HEK293T (cell line): Measurements from ENCODE around the gene IKZF3.
"Not testable (repeated sequence)": the region's sequence is repeated elsewhere in the genome, so short reads cannot be mapped to it uniquely, and the experiment has no call there.

Source experiments
- CTCF ChIA-PET: fragments of 350-600 bp; formaldehyde crosslinking; extraction: SDS; loops from one replicate; lab custom pipeline; 2021; ENCODE audit warnings: antibody characterized with exemption, inconsistent platforms; lab: Yijun Ruan, JAX
- POLR2A ChIA-PET: fragments of 350-600 bp; formaldehyde crosslinking; extraction: SDS; loops from one replicate; lab custom pipeline; 2020; ENCODE audit warnings: antibody characterized with exemption, inconsistent platforms; lab: Yijun Ruan, JAX
- DNase-seq: peaks from one replicate; pipeline ENCODE4 v3.0.0; 2012; ENCODE audit warnings: mixed read lengths; ENCODE audit errors: extremely low spot score
- ARNT ChIP-seq: fragments of 450-650 bp; IDR thresholded peaks from 2 replicates; pipeline ENCODE4 v1.6.1; 2017; ENCODE audit warnings: mild to moderate bottlenecking
- BHLHE40 ChIP-seq: fragments of 450-650 bp; IDR thresholded peaks from 2 replicates; pipeline ENCODE4 v1.6.1; 2016; ENCODE audit warnings: mild to moderate bottlenecking, moderate library complexity, borderline replicate concordance
- CTBP1 ChIP-seq: fragments of 450-650 bp; IDR thresholded peaks from 2 replicates; pipeline ENCODE4 v1.6.1; 2016; ENCODE audit warnings: borderline replicate concordance
- ELF4 ChIP-seq: fragments of 450-650 bp; IDR thresholded peaks from 2 replicates; pipeline ENCODE4 v1.6.1; 2017; ENCODE audit warnings: antibody characterized with exemption
- FOXA1 ChIP-seq: fragments of 450-650 bp; IDR thresholded peaks from 2 replicates; pipeline ENCODE4 v1.6.1; 2016; ENCODE audit warnings: mild to moderate bottlenecking
- FOXK2 ChIP-seq: fragments of 450-650 bp; IDR thresholded peaks from 2 replicates; pipeline ENCODE4 v1.6.1; 2016; ENCODE audit warnings: mild to moderate bottlenecking
- FOXM1 ChIP-seq: fragments of 450-650 bp; IDR thresholded peaks from 2 replicates; pipeline ENCODE4 v1.6.1; 2017; ENCODE audit warnings: mild to moderate bottlenecking, borderline replicate concordance
- HDGF ChIP-seq: fragments of 450-650 bp; IDR thresholded peaks from 2 replicates; pipeline ENCODE4 v1.6.1; 2017; ENCODE audit warnings: antibody characterized with exemption, borderline replicate concordance
- L3MBTL2 ChIP-seq: fragments of 450-650 bp; conservative IDR thresholded peaks from 2 replicates; pipeline ENCODE4 v1.6.1; 2016; ENCODE audit warnings: mild to moderate bottlenecking
- LEF1 ChIP-seq: fragments of 450-650 bp; IDR thresholded peaks from 2 replicates; pipeline ENCODE4 v1.6.1; 2017; ENCODE audit warnings: mild to moderate bottlenecking, borderline replicate concordance
- NFRKB ChIP-seq: fragments of 450-650 bp; IDR thresholded peaks from 2 replicates; pipeline ENCODE4 v1.6.1; 2016; ENCODE audit warnings: mild to moderate bottlenecking, moderate library complexity
- SP1 ChIP-seq: fragments of 450-650 bp; IDR thresholded peaks from 2 replicates; pipeline ENCODE4 v1.6.1; 2017
- SUZ12 ChIP-seq: fragments of 450-650 bp; IDR thresholded peaks from 2 replicates; pipeline ENCODE4 v1.6.1; 2016; ENCODE audit warnings: mild to moderate bottlenecking
- TARDBP ChIP-seq: fragments of 450-650 bp; IDR thresholded peaks from 2 replicates; pipeline ENCODE4 v1.6.1; 2016
- ZNF384 ChIP-seq: fragments of 450-650 bp; IDR thresholded peaks from 2 replicates; pipeline ENCODE4 v1.6.1; 2016
- TF ChIP-seq, protein P1 (sequence below): fragments of 450-650 bp; IDR thresholded peaks from 2 replicates; pipeline ENCODE4 v1.6.1; 2016

Gene IKZF3

DNA sequence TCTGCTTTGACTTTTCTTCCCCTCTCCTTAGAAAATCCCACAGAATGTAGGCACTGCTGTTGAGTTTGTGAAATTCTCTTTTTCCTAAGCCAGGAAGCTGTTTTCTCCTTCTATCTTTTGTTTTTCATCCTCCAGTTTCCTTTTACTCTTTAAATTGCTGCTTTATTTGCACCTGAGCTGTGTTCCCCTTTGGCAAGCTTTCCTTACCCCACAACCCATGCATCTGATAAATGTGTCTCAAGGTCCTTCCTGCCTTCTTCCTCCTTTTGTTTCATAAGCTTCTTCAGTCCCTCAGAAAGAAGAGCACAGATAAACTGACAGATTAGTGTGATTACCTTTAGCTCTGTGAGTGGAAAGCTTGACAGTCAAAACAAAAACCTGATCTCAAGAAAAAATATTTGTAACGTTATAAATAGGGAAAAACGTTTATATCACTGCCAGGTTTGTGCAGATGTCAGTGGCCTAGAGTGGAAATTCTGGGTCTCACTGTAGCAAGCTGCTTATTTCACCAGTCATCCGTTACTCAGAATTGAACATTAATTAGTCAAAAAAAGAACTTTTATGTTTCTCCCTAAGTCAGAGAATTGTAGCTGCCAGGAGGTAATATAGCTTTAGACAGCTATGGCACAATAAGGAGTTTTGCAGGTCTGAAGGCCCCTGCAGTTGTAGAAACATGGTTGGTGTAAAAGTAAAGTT, 30.7 kb upstream of the IKZF3 start:
- POLR2A ChIA-PET = interaction anchor here (0.9 kb wide), 1 partner anchor 31 kb away, joined by 3 read pairs; no protein-coding TSS in a partner anchor
- no peak for DNase-seq
- TF ChIP-seq BHLHE40 (no peak), NFRKB (no peak), FOXA1 (no peak), LEF1 (no peak), TARDBP (no peak), ARNT (no peak), ZNF384 (no peak), SP1 (no peak)
- TF ChIP-seq, protein P1, sequence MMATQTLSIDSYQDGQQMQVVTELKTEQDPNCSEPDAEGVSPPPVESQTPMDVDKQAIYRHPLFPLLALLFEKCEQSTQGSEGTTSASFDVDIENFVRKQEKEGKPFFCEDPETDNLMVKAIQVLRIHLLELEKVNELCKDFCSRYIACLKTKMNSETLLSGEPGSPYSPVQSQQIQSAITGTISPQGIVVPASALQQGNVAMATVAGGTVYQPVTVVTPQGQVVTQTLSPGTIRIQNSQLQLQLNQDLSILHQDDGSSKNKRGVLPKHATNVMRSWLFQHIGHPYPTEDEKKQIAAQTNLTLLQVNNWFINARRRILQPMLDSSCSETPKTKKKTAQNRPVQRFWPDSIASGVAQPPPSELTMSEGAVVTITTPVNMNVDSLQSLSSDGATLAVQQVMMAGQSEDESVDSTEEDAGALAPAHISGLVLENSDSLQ = no peak
- CTCF ChIA-PET = no interaction called here

DNA sequence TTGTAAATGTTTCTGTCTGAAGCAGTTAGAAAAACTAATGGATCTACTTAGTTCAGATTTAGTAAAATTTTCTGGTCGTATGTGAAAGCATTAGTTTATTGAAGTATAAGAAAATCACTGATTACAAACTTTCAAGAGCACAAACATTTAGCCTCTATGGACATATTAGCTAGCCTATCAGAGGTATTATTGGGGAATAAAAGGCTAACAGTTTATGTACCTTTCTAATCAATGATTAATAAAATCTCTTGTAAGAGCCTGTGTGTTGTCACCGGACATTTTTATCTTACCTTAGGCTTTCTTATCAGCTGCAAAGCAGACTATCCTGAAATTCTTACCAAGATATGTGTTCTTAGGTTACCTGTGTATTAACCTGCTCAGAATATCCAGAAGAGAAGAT, 25.1 kb upstream of the IKZF3 start:
- ChIA-PET CTCF (interaction anchor here (0.7 kb wide), 1 partner anchor 54 kb away, joined by 4 read pairs; no protein-coding TSS in a partner anchor), POLR2A (no interaction called here)
- TF ChIP-seq CTBP1 = no peak
- TF ChIP-seq BHLHE40 = no peak
- no peak for TF ChIP-seq SUZ12
- no peak for TF ChIP-seq TARDBP
- TF ChIP-seq HDGF = no peak
- TF ChIP-seq FOXK2 = no peak
- TF ChIP-seq NFRKB = no peak
- no peak for TF ChIP-seq FOXM1
- TF ChIP-seq ELF4 = no peak
- TF ChIP-seq FOXA1 = no peak
- TF ChIP-seq L3MBTL2 = no peak
- TF ChIP-seq LEF1 = no peak
- TF ChIP-seq SP1 = no peak
- no peak for TF ChIP-seq ARNT
- DNase-seq = no peak

DNA sequence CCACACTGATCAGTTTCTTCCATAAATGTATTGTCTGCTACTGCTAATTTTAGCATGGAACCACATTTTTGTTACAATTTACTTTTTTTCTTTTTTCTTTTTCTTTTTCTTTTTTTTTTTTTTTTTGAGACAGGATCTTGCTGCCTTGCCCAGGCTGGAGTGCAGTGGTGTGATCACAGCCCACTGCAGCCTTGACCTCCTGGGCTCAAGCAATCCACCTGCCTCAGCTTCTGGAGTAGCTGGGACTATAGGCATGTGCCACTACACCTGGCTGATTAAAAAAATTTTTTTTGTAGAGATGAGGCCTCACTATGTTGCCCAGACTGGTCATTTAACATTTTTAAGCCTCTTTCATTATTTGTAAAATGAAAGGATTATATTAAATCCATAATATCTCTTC, 23.0 kb upstream of the IKZF3 start:
- ChIA-PET CTCF (no interaction called here), POLR2A (no interaction called here)
- DNase-seq = no peak
- no peak for TF ChIP-seq FOXM1
- TF ChIP-seq ZNF384 = no peak
- TF ChIP-seq LEF1 = no peak
- no peak for TF ChIP-seq FOXK2

DNA sequence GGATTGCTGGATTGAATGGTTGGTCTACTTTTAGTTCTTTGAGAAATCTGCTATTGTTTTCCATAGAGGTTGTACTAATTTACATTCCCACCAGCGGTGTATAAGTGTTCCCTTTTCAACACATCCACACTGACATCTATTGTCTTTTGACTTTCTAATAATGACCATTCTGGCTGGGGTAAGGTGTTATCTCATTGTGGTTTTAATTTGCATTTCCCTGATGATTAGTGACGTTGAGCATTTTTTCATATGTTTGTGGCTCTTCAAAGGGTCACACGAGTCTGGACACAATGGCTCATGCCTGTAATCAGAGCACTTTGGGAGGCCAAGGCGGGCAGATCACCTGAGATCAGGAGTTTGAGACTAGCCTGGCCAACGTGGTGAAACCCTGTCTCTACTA, 22.0 kb upstream of the IKZF3 start:
- DNase-seq, POLR2A ChIA-PET, CTCF ChIA-PET: not testable (repeated sequence)

DNA sequence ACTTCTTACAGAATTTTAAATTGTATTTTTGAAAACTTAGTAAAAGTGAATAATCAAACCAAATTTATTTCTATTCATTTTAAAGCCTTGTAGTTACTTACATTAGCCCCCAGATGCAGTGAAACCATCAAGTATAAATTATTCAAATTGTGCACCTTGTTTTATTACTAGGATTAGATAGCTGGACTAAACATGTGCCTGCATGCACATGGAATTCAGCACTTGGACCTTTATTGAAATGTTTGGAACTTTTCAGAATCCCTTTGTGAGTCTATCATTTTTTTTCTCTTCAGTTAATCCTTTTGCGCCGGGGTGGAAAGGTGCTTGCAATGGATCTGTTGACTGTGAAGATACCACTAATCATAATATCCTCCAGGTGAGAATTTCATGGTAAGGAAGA, 8.6 kb upstream of the IKZF3 start:
- DNase-seq = no peak
- TF ChIP-seq TARDBP = no peak
- TF ChIP-seq HDGF = no peak
- TF ChIP-seq ARNT = no peak
- no peak for TF ChIP-seq SP1
- TF ChIP-seq BHLHE40 = no peak
- TF ChIP-seq FOXA1 = no peak
- TF ChIP-seq ELF4 = no peak
- TF ChIP-seq L3MBTL2 = no peak
- no peak for TF ChIP-seq CTBP1
- no peak for TF ChIP-seq NFRKB
- no peak for TF ChIP-seq FOXM1
- TF ChIP-seq FOXK2 = no peak
- no peak for TF ChIP-seq LEF1
- no peak for TF ChIP-seq SUZ12
- TF ChIP-seq, protein P1 = no peak
- TF ChIP-seq ZNF384 = no peak
- CTCF ChIA-PET = no interaction called here
- POLR2A ChIA-PET = no interaction called here

DNA sequence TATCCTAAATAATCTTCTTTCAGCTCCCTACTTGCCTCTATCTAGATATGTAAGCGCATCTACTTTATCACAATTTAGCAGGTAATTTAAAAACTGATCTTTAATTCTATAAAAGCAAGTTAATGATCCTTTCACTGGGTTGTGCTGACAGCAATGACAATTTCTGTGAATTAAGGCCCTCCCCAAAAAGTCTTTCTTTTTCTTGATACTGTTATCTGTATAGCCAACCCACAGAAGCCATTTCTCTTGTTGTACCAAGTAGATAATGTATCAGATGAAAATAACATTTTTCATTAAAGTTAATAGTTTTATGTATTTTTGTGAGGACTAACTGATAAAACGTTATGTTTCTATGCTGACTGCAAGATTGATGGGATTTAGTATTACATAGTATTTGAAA, 7.7 kb upstream of the IKZF3 start:
- TF ChIP-seq TARDBP (no peak), ZNF384 (no peak), FOXK2 (no peak), BHLHE40 (no peak), CTBP1 (no peak), NFRKB (no peak), FOXA1 (no peak), ARNT (no peak), ELF4 (no peak), SP1 (no peak), HDGF (no peak), L3MBTL2 (no peak), SUZ12 (no peak), FOXM1 (no peak)
- TF ChIP-seq, protein P1 = no peak
- ChIA-PET CTCF (no interaction called here), POLR2A (no interaction called here)

DNA sequence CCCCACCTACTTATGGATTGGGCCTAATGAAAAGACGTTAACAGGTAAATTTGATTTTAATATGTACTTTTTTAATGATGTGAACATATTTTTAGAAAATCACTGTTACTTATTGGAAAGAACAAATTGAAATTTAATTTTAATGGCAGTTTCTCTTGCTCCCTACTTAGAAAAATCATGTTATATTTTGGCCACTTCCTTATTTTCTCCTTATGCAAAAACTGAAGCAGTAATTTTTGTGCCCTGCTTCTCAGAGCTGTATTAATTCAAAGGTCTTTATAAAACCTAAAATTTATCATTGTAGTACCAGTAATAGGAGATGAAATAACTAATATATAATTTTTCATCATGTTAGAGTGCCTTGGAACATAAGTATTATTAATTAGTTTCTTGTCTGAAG, 6.7 kb upstream of the IKZF3 start:
- ChIA-PET CTCF (no interaction called here), POLR2A (no interaction called here)
- no peak for TF ChIP-seq FOXK2
- TF ChIP-seq LEF1 = no peak
- no peak for TF ChIP-seq SUZ12
- TF ChIP-seq NFRKB = no peak
- TF ChIP-seq CTBP1 = no peak
- no peak for TF ChIP-seq ELF4
- TF ChIP-seq HDGF = no peak
- TF ChIP-seq TARDBP = no peak
- no peak for TF ChIP-seq ARNT
- TF ChIP-seq, protein P1 = no peak
- DNase-seq = no peak

More for the DNA sequence above, 7.7 kb upstream of the IKZF3 start:
- no peak for DNase-seq
